HCT116 (cell line): Measurements from ENCODE around the gene PRKX. TPM values are rescaled to one million over a fixed set of nuclear protein-coding genes. Genes with fewer than 3 reads are reported as not detected.

ENCODE experiments used
- ATAC-seq: fragments of 200-7000 bp; cut with Tn5 transposase; 2 replicates; pipeline ENCODE4 v1.9.1; 2020; ENCODE audit warnings: mild to moderate bottlenecking, moderate library complexity
- BruUV-seq: library from RNA; stranded (reverse); fragments of 400-500 nt; replicated peaks from 2 replicates; lab custom pipeline; 2021; lab: Mats Ljungman, UMichigan
- CTCF ChIA-PET: fragments of 300-600 bp; sonication (Branson Sonifier 250); formaldehyde crosslinking; loops from one replicate; lab custom pipeline; 2021; ENCODE audit warnings: antibody characterized with exemption; lab: Charles Lee
- POLR2A ChIA-PET: fragments of 300-600, 350-600 bp; sonication (Branson Sonifier 250); formaldehyde crosslinking; loops from one replicate; lab custom pipeline; 2021; ENCODE audit warnings: antibody characterized with exemption; lab: Charles Lee
- RAD21 ChIA-PET, 2 experiments: fragments of 300-600 bp; sonication (Branson Sonifier 250); formaldehyde crosslinking; loops; one replicate each; lab custom pipeline; 2023; ENCODE audit warnings: low total read pairs in 2 of 2; ENCODE audit not compliant: uncharacterized antibody in 2 of 2, unreplicated experiment in 2 of 2, low non-redundant PET in 1 of 2; lab: Charles Lee
- DNase-seq: peaks from one replicate; pipeline ENCODE4 v3.0.0-alpha.2; 2010; ENCODE audit warnings: low read depth, low spot score
- H2AFZ ChIP-seq: fragments of 200-600 bp; shearing (Covaris generic), sonication (generic); 2 replicates; pipeline ENCODE4 v1.6.1; 2017; ENCODE audit warnings: low read depth, mixed run types, mixed read lengths, antibody characterized with exemption, low read length; ENCODE audit not compliant: poor library complexity, severe bottlenecking
- H3K27ac ChIP-seq: 2 replicates; pipeline ENCODE4 v1.5.1; 2012; ENCODE audit warnings: low read depth, low read length
- H3K27me3 ChIP-seq: fragments of 200-600 bp; sonication (generic); 2 replicates; pipeline ENCODE4 v1.6.1; 2016; ENCODE audit warnings: mixed run types, low read length, mixed read lengths; ENCODE audit not compliant: insufficient read depth
- H3K36me3 ChIP-seq, 2 experiments: fragments of 200-500 bp in 1 of 2; fragments of 200-600 bp in 1 of 2; sonication (Bioruptor generic) in 1 of 2; sonication (generic) in 1 of 2; 2 replicates each; pipeline versions ENCODE4 v1.5.1 to v1.6.1; 2014 to 2016; ENCODE audit warnings: low read length in 2 of 2, inconsistent platforms in 1 of 2, mixed read lengths in 1 of 2, mixed run types in 1 of 2; ENCODE audit not compliant: insufficient read depth in 2 of 2, control insufficient read depth in 1 of 2
- H3K4me1 ChIP-seq, 2 experiments: fragments of 200-600 bp in 1 of 2; sonication (generic) in 1 of 2; 2 replicates each; pipeline versions ENCODE4 v1.5.1 to v1.6.1; 2012 to 2017; ENCODE audit warnings: low read length in 2 of 2, inconsistent platforms in 1 of 2, mild to moderate bottlenecking in 1 of 2, mixed read lengths in 1 of 2, mixed run types in 1 of 2, moderate library complexity in 1 of 2; ENCODE audit not compliant: insufficient read depth in 2 of 2, control insufficient read depth in 1 of 2
- H3K4me2 ChIP-seq: fragments of 200-600 bp; sonication (generic); 2 replicates; pipeline ENCODE4 v1.6.1; 2017; ENCODE audit warnings: mixed run types, low read length, mixed read lengths
- H3K4me3 ChIP-seq, 2 experiments: fragments of 200-600 bp in 1 of 2; sonication (generic) in 1 of 2; replicated peaks in 1 of 2; 2 replicates each; pipeline ENCODE4 v1.5.1; 2011 to 2016; ENCODE audit warnings: low read length in 2 of 2, control low read depth in 1 of 2, low read depth in 1 of 2, mild to moderate bottlenecking in 1 of 2, mixed read lengths in 1 of 2, mixed run types in 1 of 2
- H3K79me2 ChIP-seq: fragments of 200-600 bp; sonication (generic); 2 replicates; pipeline ENCODE4 v1.6.1; 2017; ENCODE audit warnings: mild to moderate bottlenecking, mixed run types, low read length, moderate library complexity, mixed read lengths; ENCODE audit not compliant: insufficient read depth
- H3K9ac ChIP-seq: fragments of 200-600 bp; sonication (generic); 2 replicates; pipeline ENCODE4 v1.6.1; 2016; ENCODE audit warnings: low read length, mixed read lengths
- H3K9me2 ChIP-seq: fragments of 200-600 bp; sonication (generic), shearing (Covaris generic); 2 replicates; pipeline ENCODE4 v1.6.1; 2017; ENCODE audit warnings: mixed run types, mild to moderate bottlenecking, moderate library complexity; ENCODE audit not compliant: insufficient read depth
- H3K9me3 ChIP-seq, 2 experiments: fragments of 200-500 bp in 1 of 2; fragments of 200-600 bp in 1 of 2; sonication (Bioruptor generic) in 1 of 2; sonication (generic) in 1 of 2; 2 replicates each; pipeline ENCODE4 v1.6.1; 2014 to 2017; ENCODE audit warnings: low read length in 2 of 2, mixed read lengths in 2 of 2, inconsistent platforms in 1 of 2, low read depth in 1 of 2, mild to moderate bottlenecking in 1 of 2, mixed run types in 1 of 2, moderate library complexity in 1 of 2; ENCODE audit not compliant: control insufficient read depth in 1 of 2, insufficient read depth in 1 of 2
- H4K20me1 ChIP-seq: fragments of 200-600 bp; sonication (generic), shearing (Covaris generic); 2 replicates; pipeline ENCODE4 v1.6.1; 2017; ENCODE audit warnings: mixed run types, mild to moderate bottlenecking, moderate library complexity; ENCODE audit not compliant: insufficient read depth
- ATF3 ChIP-seq: IDR thresholded peaks from 2 replicates; pipeline ENCODE4 v1.6.1; 2012
- CEBPB ChIP-seq: IDR thresholded peaks from 2 replicates; pipeline ENCODE4 v1.6.1; 2012; ENCODE audit warnings: low read depth
- CTCF ChIP-seq, 3 experiments: fragments of 200-600 bp in 1 of 3; sonication (generic) in 1 of 3; IDR thresholded peaks in 2 of 3; conservative IDR thresholded peaks in 1 of 3; 2 replicates each; pipeline ENCODE4 v1.5.1; 2012 to 2017; ENCODE audit warnings: low read depth in 2 of 3, low read length in 2 of 3, antibody characterized with exemption in 1 of 3, borderline replicate concordance in 1 of 3, control low read depth in 1 of 3, mild to moderate bottlenecking in 1 of 3, mixed read lengths in 1 of 3, mixed run types in 1 of 3, moderate library complexity in 1 of 3; ENCODE audit not compliant: insufficient read depth in 1 of 3
- EGR1 ChIP-seq: IDR thresholded peaks from 2 replicates; pipeline ENCODE4 v1.6.1; 2012; ENCODE audit warnings: low read depth
- ELF1 ChIP-seq: IDR thresholded peaks from 2 replicates; pipeline ENCODE4 v1.6.1; 2012; ENCODE audit warnings: low read depth, borderline replicate concordance
- EZH2 ChIP-seq: fragments of 200-600 bp; sonication (generic); IDR thresholded peaks from 2 replicates; pipeline ENCODE4 v1.6.1; 2017; ENCODE audit warnings: antibody characterized with exemption, mixed run types
- FOSL1 ChIP-seq: IDR thresholded peaks from 2 replicates; pipeline ENCODE4 v1.6.1; 2012; ENCODE audit warnings: low read depth
- JUND ChIP-seq: IDR thresholded peaks from 2 replicates; pipeline ENCODE4 v1.6.1; 2012
- MAX ChIP-seq: IDR thresholded peaks from 2 replicates; pipeline ENCODE4 v1.6.1; 2012
- POLR2A ChIP-seq: IDR thresholded peaks from 2 replicates; pipeline ENCODE4 v1.7.0; 2011; ENCODE audit warnings: borderline replicate concordance; ENCODE audit not compliant: insufficient read depth, insufficient read length; ENCODE audit errors: extremely low read depth
- RAD21 ChIP-seq: IDR thresholded peaks from 2 replicates; pipeline ENCODE4 v1.6.1; 2012; ENCODE audit warnings: low read depth, mild to moderate bottlenecking
- REST ChIP-seq: IDR thresholded peaks from 2 replicates; pipeline ENCODE4 v1.6.1; 2012; ENCODE audit warnings: low read depth
- SIN3A ChIP-seq: IDR thresholded peaks from 2 replicates; pipeline ENCODE4 v1.6.1; 2012; ENCODE audit warnings: low read depth
- SP1 ChIP-seq: IDR thresholded peaks from 2 replicates; pipeline ENCODE4 v1.6.1; 2012; ENCODE audit warnings: low read depth
- TCF7L2 ChIP-seq: IDR thresholded peaks from 2 replicates; pipeline ENCODE4 v1.7.0; 2011; ENCODE audit warnings: borderline replicate concordance, inconsistent platforms; ENCODE audit not compliant: insufficient read depth, insufficient read length; ENCODE audit errors: extremely low read depth
- YY1 ChIP-seq: IDR thresholded peaks from 2 replicates; pipeline ENCODE4 v1.6.1; 2011; ENCODE audit warnings: low read length, low read depth, moderate library complexity, mild to moderate bottlenecking; ENCODE audit not compliant: insufficient replicate concordance; ENCODE audit errors: extremely low read depth
- ZBTB33 ChIP-seq: IDR thresholded peaks from 2 replicates; pipeline ENCODE4 v1.6.1; 2011; ENCODE audit warnings: mild to moderate bottlenecking, low read length, moderate library complexity; ENCODE audit not compliant: insufficient replicate concordance; ENCODE audit errors: extremely low read depth
- ZFX ChIP-seq: fragments of 450-650 bp; IDR thresholded peaks from 2 replicates; pipeline ENCODE4 v1.6.1; 2017
- intact Hi-C: fragments of 100-400 bp; cut with micrococcal nuclease; formaldehyde crosslinking; loops from 2 replicates; pipeline ENCODE4 v1.10.0; 2022
- total RNA-seq: library from RNA; stranded (reverse); gene quantifications from one replicate; pipeline ENCODE4 v1.2.1, GENCODE V29; 2021; ENCODE audit not compliant: unreplicated experiment

Gene PRKX
- total RNA-seq, 1 experiment from 2014 or later = 26.7 TPM

- ChIA-PET CTCF (no interaction called here), POLR2A (no interaction called here), RAD21 (no interaction called here)
- BruUV-seq = no TSS peak
- Histone ChIP-seq H3K36me3 (no peaks in the 10 kb centered on the region), H3K4me1 (no peaks in the 10 kb centered on the region), H3K27ac (no peak overlapping the region), H3K9ac (no peak overlapping the region), H3K9me2 (no peaks in the 10 kb centered on the region), H3K79me2 (no peaks in the 10 kb centered on the region), H3K9me3 (no peaks in the 10 kb centered on the region), H3K4me2 (no peak overlapping the region), H4K20me1 (no peaks in the 10 kb centered on the region), H3K27me3 (no peaks in the 10 kb centered on the region), H2AFZ (no peak overlapping the region), H3K4me3 (no peak overlapping the region)
- no peak for ATAC-seq
- intact Hi-C loops = no loop called here
- DNase-seq = no peak
- no peak for TF ChIP-seq ATF3
- no peak for TF ChIP-seq EGR1
- no peak for TF ChIP-seq CEBPB
- no peak for TF ChIP-seq TCF7L2
- no peak for TF ChIP-seq ZFX
- TF ChIP-seq ZBTB33 = no peak
- no peak for TF ChIP-seq MAX
- TF ChIP-seq EZH2 = no peak
- TF ChIP-seq SIN3A = no peak
- TF ChIP-seq JUND = no peak
- no peak for TF ChIP-seq POLR2A
- no peak for TF ChIP-seq REST
- TF ChIP-seq SP1 = no peak
- TF ChIP-seq ELF1 = no peak
- TF ChIP-seq RAD21 = no peak
- TF ChIP-seq YY1 = no peak
- TF ChIP-seq CTCF (IDR thresholded peaks at IDR 0.05 in 2 of 3, conservative IDR thresholded peaks at IDR 0.05 in 1 of 3; ENCODE audit: borderline replicate concordance in 1 of 3, insufficient read depth in 1 of 3, low read depth in 2 of 3, low read length in 2 of 3) = no peak
- no peak for TF ChIP-seq FOSL1
These were observed 48.5 kb downstream of the PRKX start for GRCh38 chrX:3664921-3665320.
